Heart right ventricle (tissue), 16 donors: Measurements from ENCODE around the gene PTP4A2. TPM values are rescaled to one million over a fixed set of nuclear protein-coding genes. Genes with fewer than 3 reads are reported as not detected.
"Not testable (repeated sequence)": the region's sequence is repeated elsewhere in the genome, so short reads cannot be mapped to it uniquely, and the experiment has no call there.

Experiments used
- ATAC-seq, 8 donors: fragments of 200-7000 bp; cut with Tn5 transposase; one replicate each; pipeline ENCODE4 v1.9.1; 2020; ENCODE audit warnings: mild to moderate bottlenecking in 8 of 8, moderate library complexity in 8 of 8, moderate number of reproducible peaks in 1 of 8
- DNase-seq, 2 donors: peaks; one replicate each; pipeline ENCODE4 v3.0.0-alpha.2; 2020
- H3K27ac ChIP-seq, 10 donors: fragments of 200-600 bp; sonication (generic) in 2 of 10; one replicate each; pipeline versions ENCODE4 v1.5.0 to v1.8.0; 2020 to 2022; ENCODE audit warnings: mild to moderate bottlenecking in 3 of 10
- H3K27me3 ChIP-seq, 7 donors: fragments of 200-600 bp; one replicate each; pipeline ENCODE4 v1.8.0; 2021 to 2022; ENCODE audit warnings: mild to moderate bottlenecking in 2 of 7
- H3K36me3 ChIP-seq, 9 donors: fragments of 200-600 bp; sonication (generic) in 1 of 9; one replicate each; pipeline versions ENCODE4 v1.5.0 to v1.8.0; 2020 to 2022; ENCODE audit warnings: mild to moderate bottlenecking in 2 of 9
- H3K4me1 ChIP-seq, 9 donors: fragments of 200-600 bp; sonication (generic) in 1 of 9; one replicate each; pipeline versions ENCODE4 v1.5.0 to v1.8.0; 2020 to 2022; ENCODE audit warnings: mild to moderate bottlenecking in 4 of 9
- H3K4me3 ChIP-seq, 10 donors: fragments of 200-600 bp; sonication (generic) in 2 of 10; one replicate each; pipeline versions ENCODE4 v1.5.0 to v1.8.0; 2020 to 2022; ENCODE audit warnings: mild to moderate bottlenecking in 7 of 10, moderate library complexity in 2 of 10
- H3K9me3 ChIP-seq, 11 donors: fragments of 200-600 bp in 10 of 11; sonication (generic) in 2 of 11; one replicate each; pipeline versions ENCODE4 v1.5.0 to v1.8.0; 2013 to 2022; ENCODE audit warnings: mild to moderate bottlenecking in 2 of 11, control low read depth in 1 of 11, moderate library complexity in 1 of 11
- CTCF ChIP-seq, 9 donors: fragments of 200-600 bp; sonication (generic) in 2 of 9; IDR thresholded peaks; one replicate each; pipeline versions ENCODE4 v1.5.0 to v1.8.0; 2021 to 2022; ENCODE audit warnings: antibody characterized with exemption in 9 of 9, mild to moderate bottlenecking in 5 of 9, moderate library complexity in 1 of 9
- WGBS, 2 donors: extraction: QIAGEN DNeasy Blood & Tissue Kit; methylation state at CpG; one replicate each; pipeline ENCODE4 v1.1.7; 2013; ENCODE audit warnings: inconsistent platforms in 1 of 2; 5-methylcytosine and 5-hydroxymethylcytosine counted together
- intact Hi-C, 10 donors: fragments of 100-400 bp; cut with DNase I; formaldehyde crosslinking; loops; one replicate each; pipeline versions ENCODE4 v1.11.1 to v1.14.2; 2022
- polyA plus RNA-seq, 2 donors: library from polyadenylated mRNA; stranded (reverse); fragments of 200-250 nt; gene quantifications; one replicate each; pipeline ENCODE4 v1.2.3, GENCODE V29; 2013
- total RNA-seq, 10 donors: library from RNA; stranded (reverse); fragmentation: NEBNext Ultra II Directional in 3 of 10; extraction: Animal tissue kit (Norgen Biotek cat#: 25700) in 3 of 10; gene quantifications; one replicate each; pipeline versions ENCODE4 v1.2.1 to v1.2.4, GENCODE V29; 2021 to 2023
- donor health status: Arrhythmogenic right ventricular cardiomyopathy.
- donor health status: ischemic (EF 13 %, LVEDD 7.1; RV severe dilation, severe dysfunction).
- donor health status: healthy with polysubstance abuse.
- donor health status: DM: no; HTN: yes; CAD: no.
- donor health status: DM: no; HTN: no; CAD: no.
- donor health status: ischemic (EF 25% LVEDD 6.9; RV normal size, moderate dysfunction).
- donor health status: ischemic (EF 25% LVEDD 5.7; RV mildly dilated, moderate dysfunction).
- donor health status: healthy.
- donor health status: DM: yes; HTN: yes; CAD: no.
- donor health status: Ischemic cardiomyopathy.
- donor health status: ischemic (EF 35%, LVEDD 5.7; RV mildly dilated, moderate dysfunction).
- donor health status: nonischemic (EF 11% LVEDD 7.7; RV severe dilation, severe dysfunction).
- donor health status: DM: yes; HTN: yes; CAD: no.
- donor health status: PGD.
- donor health status: ischemic (EF 29% LVEDD 5.4; RV normal size, mild dysfunction).
- donor health status: nonischemic (EF 23%, LVEDD 6.1; RV moderate dilation, normal function).

The PTP4A2 gene
- total and polyA plus RNA-seq, 12 donors: 49.5 to 506 (median 223) TPM

GRCh38 chr1:31901838-31902509, 36.2 kb downstream of the PTP4A2 start:
- WGBS, 2 donors: 94 to 96% methylated on average over 6 of the region's 6 CpGs
- intact Hi-C loops: no loop called here

GRCh38 chr1:31900790-31901189, 37.4 kb downstream of the PTP4A2 start:
- peaks cover 0 to 7% (median 0%) of the 10 kb centered on the region in 11 donors for H3K9me3 ChIP-seq
- 86 to 87% methylated on average over 3 of the region's 3 CpGs for WGBS, 2 donors
- no peak for TF ChIP-seq CTCF (IDR thresholded peaks at IDR 0.05)
- H3K27ac ChIP-seq: no peak overlapping the region
- ATAC-seq (no peak), DNase-seq (no peak)
- H3K4me3 ChIP-seq: no peak overlapping the region
- H3K36me3 ChIP-seq: peaks cover 0 to 11% (median 0%) of the 10 kb centered on the region in 9 donors
- H3K27me3 ChIP-seq: no peaks in the 10 kb centered on the region
- peaks cover 0 to 21% (median 0%) of the 10 kb centered on the region in 9 donors for H3K4me1 ChIP-seq
- intact Hi-C loops: no loop called here

More at GRCh38 chr1:31901838-31902509, 36.2 kb downstream of the PTP4A2 start:
- no peak for DNase-seq
- H3K27me3 ChIP-seq: no peaks in the 10 kb centered on the region
- no peak for ATAC-seq
- H3K9me3 ChIP-seq: peaks cover 0 to 6% (median 0%) of the 10 kb centered on the region in 11 donors
- peaks cover 0 to 21% (median 3%) of the 10 kb centered on the region in 9 donors for H3K36me3 ChIP-seq
- peaks cover 0 to 27% (median 0%) of the 10 kb centered on the region in 9 donors for H3K4me1 ChIP-seq
- no peak overlapping the region for H3K27ac ChIP-seq
- TF ChIP-seq CTCF (IDR thresholded peaks at IDR 0.05): no peak
- H3K4me3 ChIP-seq: no peak overlapping the region

- Histone ChIP-seq H3K36me3 (no peaks in the 10 kb centered on the region), H3K4me1 (no peaks in the 10 kb centered on the region), H3K4me3 (no peak overlapping the region), H3K27me3 (no peaks in the 10 kb centered on the region), H3K27ac (no peak overlapping the region), H3K9me3 (peaks cover 0 to 14% (median 0%) of the 10 kb centered on the region in 11 donors)
- TF ChIP-seq CTCF (IDR thresholded peaks at IDR 0.05): no peak
- WGBS, 2 donors: 85 to 88% methylated on average over 6 of the region's 6 CpGs
- DNase-seq (no peak), ATAC-seq (no peak)
- intact Hi-C loops: no loop called here
Observed at GRCh38 chr1:31897526-31898100, 40.6 kb downstream of the PTP4A2 start.

DNA sequence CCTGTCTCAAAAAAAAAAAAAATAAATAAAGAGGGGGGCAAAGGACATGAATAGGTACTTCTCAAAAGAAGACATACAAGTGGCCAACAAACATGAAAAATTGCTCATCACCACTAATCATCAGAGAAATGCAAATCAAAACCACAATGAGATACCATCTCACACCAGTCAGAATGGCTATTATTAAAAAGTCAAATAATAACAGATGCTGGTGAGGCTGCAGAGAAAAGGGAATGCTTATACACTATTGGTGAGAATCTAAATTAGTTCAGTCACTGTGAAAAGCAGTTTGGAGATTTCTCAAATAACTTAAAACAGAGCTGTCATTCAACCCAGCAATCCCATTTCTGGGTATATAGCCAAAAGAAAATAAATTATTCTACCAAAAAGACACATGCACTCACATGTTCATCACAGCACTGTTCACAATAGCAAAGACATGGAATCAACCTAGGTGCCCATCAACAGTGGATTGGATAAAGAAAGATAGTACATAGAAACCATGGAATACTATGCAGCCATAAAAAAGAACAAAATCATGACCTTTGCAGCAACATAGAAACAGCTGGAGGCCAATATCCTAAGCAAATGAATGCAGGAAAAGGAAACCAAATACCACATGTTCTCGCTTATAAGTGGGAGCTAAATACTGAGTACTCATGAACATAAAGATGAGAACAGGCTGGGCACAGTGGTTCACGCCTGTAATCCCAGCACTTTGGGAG, 42.5 kb downstream of the PTP4A2 start:
- H3K4me3 ChIP-seq: not testable (repeated sequence)
- WGBS, 2 donors: 95 to 100% methylated on average over 2 of the region's 2 CpGs

More for the DNA sequence above, 42.5 kb downstream of the PTP4A2 start:
- intact Hi-C loops, H3K27me3 ChIP-seq, H3K36me3 ChIP-seq, ATAC-seq, H3K4me1 ChIP-seq, H3K9me3 ChIP-seq, DNase-seq, H3K27ac ChIP-seq: not testable (repeated sequence)
